GM06990 (cell line): ENCODE results near the gene NKIRAS2.

ENCODE experiments used
- DNase-seq: peaks from one replicate; pipeline ENCODE4 v3.0.0-alpha.2; 2011; ENCODE audit not compliant: insufficient read length; ENCODE audit errors: extremely low read depth
- H3K27me3 ChIP-seq: replicated peaks from 2 replicates; pipeline ENCODE4 v1.6.0; 2011; ENCODE audit warnings: low read length; ENCODE audit not compliant: control insufficient read depth, insufficient read depth
- H3K36me3 ChIP-seq: 2 replicates; pipeline ENCODE4 v1.5.1; 2011; ENCODE audit warnings: low read length; ENCODE audit not compliant: control insufficient read depth, insufficient read depth
- H3K4me3 ChIP-seq: replicated peaks from 2 replicates; pipeline ENCODE4 v1.5.1; 2011; ENCODE audit warnings: low read depth, mild to moderate bottlenecking, control low read depth, low read length
- CTCF ChIP-seq: IDR thresholded peaks from 2 replicates; pipeline ENCODE4 v1.5.1; 2011; ENCODE audit warnings: low read length, control low read depth, mild to moderate bottlenecking, inconsistent platforms; ENCODE audit not compliant: insufficient read depth, poor library complexity, severe bottlenecking

Gene NKIRAS2

GRCh38 chr17:42061646-42062487 is 42.0 kb downstream of the NKIRAS2 start:
- TF ChIP-seq CTCF, result no peak

DNA sequence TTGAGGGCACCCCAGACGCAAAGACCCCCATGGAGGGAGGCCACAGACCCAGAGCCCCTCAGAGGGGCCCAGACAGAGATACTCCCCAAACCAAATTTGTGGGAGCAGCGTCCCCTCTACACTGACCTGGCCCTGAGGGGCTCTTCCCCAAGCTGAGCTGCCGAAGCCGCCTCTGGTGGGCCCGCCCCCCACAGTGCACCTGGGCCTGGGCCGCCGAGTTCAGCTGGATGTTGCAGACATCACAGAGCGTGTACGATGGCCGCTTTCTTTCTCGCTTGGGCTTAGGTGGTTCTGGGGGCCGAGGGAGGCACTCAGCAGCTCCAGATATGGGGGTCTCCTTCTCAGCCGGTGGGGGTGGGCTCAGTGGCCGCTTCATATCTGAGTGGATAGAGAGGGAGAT is 42.8 kb downstream of the NKIRAS2 start:
- TF ChIP-seq CTCF, result no peak
- H3K4me3 ChIP-seq, result no peak overlapping the region
- no peaks in the 10 kb centered on the region for H3K27me3 ChIP-seq
- H3K36me3 ChIP-seq, result no peaks in the 10 kb centered on the region
- DNase-seq, result no peak

More at GRCh38 chr17:42061646-42062487, 42.0 kb downstream of the NKIRAS2 start:
- no peak for DNase-seq
- H3K36me3 ChIP-seq, result no peaks in the 10 kb centered on the region
- no peaks in the 10 kb centered on the region for H3K27me3 ChIP-seq
- H3K4me3 ChIP-seq, result no peak overlapping the region

DNA sequence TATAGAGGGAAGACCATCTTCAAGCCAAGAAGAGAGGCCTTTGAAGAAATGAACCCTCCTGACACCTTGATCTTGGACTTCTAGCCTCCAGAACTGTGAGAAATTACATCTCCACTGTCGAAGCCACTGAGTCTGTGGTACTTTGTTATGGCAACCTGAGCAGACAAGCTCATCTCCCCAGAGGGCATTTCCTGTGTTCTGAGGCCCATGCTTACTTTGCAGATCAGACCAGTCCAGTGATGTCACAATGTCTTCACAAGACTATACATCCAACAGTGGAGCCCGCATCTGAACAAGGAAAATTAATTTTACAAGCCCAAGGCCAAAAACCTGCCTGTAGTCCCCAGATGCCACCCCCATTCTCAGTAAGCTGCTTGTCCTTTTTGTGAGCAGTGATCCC is 45.3 kb downstream of the NKIRAS2 start:
- Histone ChIP-seq H3K36me3 (no peaks in the 10 kb centered on the region), H3K27me3 (no peaks in the 10 kb centered on the region; the same call in 1 of the 2 replicates), H3K4me3 (no peak overlapping the region)
- DNase-seq, result no peak
- TF ChIP-seq CTCF, result no peak

- no peak overlapping the region for H3K4me3 ChIP-seq
- peak; percentile 92 for TF ChIP-seq CTCF
- H3K36me3 ChIP-seq, result no peaks in the 10 kb centered on the region
- peaks cover 2% of the 10 kb centered on the region; the same call in 1 of the 2 replicates for H3K27me3 ChIP-seq
- peak; percentile 47 for DNase-seq
Measured at GRCh38 chr17:42067371-42068091, 47.6 kb downstream of the NKIRAS2 start.

DNA sequence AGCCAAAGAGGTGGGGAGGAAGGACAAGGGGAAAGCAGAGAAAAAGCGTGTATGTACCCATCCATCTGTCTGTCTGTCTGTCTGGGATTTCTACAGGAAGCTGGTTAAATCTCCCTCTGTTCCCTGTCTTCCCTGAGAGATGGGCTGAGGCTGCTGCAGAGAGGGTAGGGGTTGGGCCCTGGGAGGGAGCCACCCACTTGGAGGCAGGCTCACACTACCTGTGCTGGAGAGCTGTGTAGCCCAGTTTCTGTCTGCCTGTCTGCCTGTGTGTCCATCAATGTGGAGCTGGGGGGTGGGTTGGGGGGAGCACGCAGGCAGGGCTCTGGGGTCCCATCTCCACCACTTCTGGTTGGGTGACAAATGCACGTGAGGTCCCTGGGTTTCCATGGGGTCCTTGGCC is 49.1 kb downstream of the NKIRAS2 start:
- no peak for TF ChIP-seq CTCF
- Histone ChIP-seq H3K27me3 (peaks cover 2% of the 10 kb centered on the region), H3K4me3 (no peak overlapping the region), H3K36me3 (no peaks in the 10 kb centered on the region)
- no peak for DNase-seq
